HEK293 (cell line): ENCODE data around the gene MS4A10.

ENCODE experiments used
- CTCF ChIP-seq: fragments of 450-650 bp; formaldehyde crosslinking; IDR thresholded peaks from 2 replicates; pipeline ENCODE4 v1.5.1; 2016; ENCODE audit warnings: missing biosample characterization, missing genetic modification characterization
- MYNN ChIP-seq: fragments of 450-650 bp; formaldehyde crosslinking; IDR thresholded peaks from 2 replicates; pipeline ENCODE4 v1.5.1; 2016; ENCODE audit warnings: missing biosample characterization, missing genetic modification characterization, borderline replicate concordance
- REPIN1 ChIP-seq: fragments of 450-650 bp; formaldehyde crosslinking; IDR thresholded peaks from 2 replicates; pipeline ENCODE4 v1.5.1; 2017; ENCODE audit warnings: missing biosample characterization, missing genetic modification characterization, low read depth
- YY1 ChIP-seq: fragments of 450-650 bp; formaldehyde crosslinking; IDR thresholded peaks from 2 replicates; pipeline ENCODE4 v1.5.1; 2018; ENCODE audit warnings: missing biosample characterization, missing genetic modification characterization
- ZBTB17 ChIP-seq: fragments of 450-650 bp; formaldehyde crosslinking; IDR thresholded peaks from 2 replicates; pipeline ENCODE4 v1.5.1; 2016; ENCODE audit warnings: missing biosample characterization, missing genetic modification characterization
- ZBTB7A ChIP-seq: fragments of 450-650 bp; formaldehyde crosslinking; IDR thresholded peaks from 2 replicates; pipeline ENCODE4 v1.5.1; 2016; ENCODE audit warnings: low read depth, missing biosample characterization, missing genetic modification characterization
- ZEB2 ChIP-seq: fragments of 450-650 bp; formaldehyde crosslinking; IDR thresholded peaks from 2 replicates; pipeline ENCODE4 v1.5.1; 2016; ENCODE audit warnings: missing biosample characterization, missing genetic modification characterization
- ZFP41 ChIP-seq: fragments of 450-650 bp; formaldehyde crosslinking; IDR thresholded peaks from 2 replicates; pipeline ENCODE4 v1.5.1; 2016; ENCODE audit warnings: missing biosample characterization, missing genetic modification characterization, borderline replicate concordance
- ZNF350 ChIP-seq: fragments of 450-650 bp; formaldehyde crosslinking; IDR thresholded peaks from 2 replicates; pipeline ENCODE4 v1.5.0; 2017; ENCODE audit warnings: missing biosample characterization, mild to moderate bottlenecking, missing genetic modification characterization
- ZNF768 ChIP-seq: fragments of 450-650 bp; formaldehyde crosslinking; IDR thresholded peaks from 2 replicates; pipeline ENCODE4 v1.5.1; 2018; ENCODE audit warnings: missing biosample characterization, mild to moderate bottlenecking, missing genetic modification characterization
- ZSCAN30 ChIP-seq: fragments of 450-650 bp; IDR thresholded peaks from 2 replicates; pipeline ENCODE4 v1.5.1; 2018; ENCODE audit warnings: missing biosample characterization, mild to moderate bottlenecking, missing genetic modification characterization, moderate library complexity
- TF ChIP-seq, protein P1 (sequence below): fragments of 450-650 bp; formaldehyde crosslinking; conservative IDR thresholded peaks from 2 replicates; pipeline ENCODE4 v1.5.1; 2016; ENCODE audit warnings: low read depth, missing biosample characterization, missing genetic modification characterization

- no peak for TF ChIP-seq YY1 (tag by site-specific recombination)
- no peak for TF ChIP-seq CTCF (tag by site-specific recombination)
- no peak for TF ChIP-seq ZBTB7A (tag by site-specific recombination)
- TF ChIP-seq, protein P1, sequence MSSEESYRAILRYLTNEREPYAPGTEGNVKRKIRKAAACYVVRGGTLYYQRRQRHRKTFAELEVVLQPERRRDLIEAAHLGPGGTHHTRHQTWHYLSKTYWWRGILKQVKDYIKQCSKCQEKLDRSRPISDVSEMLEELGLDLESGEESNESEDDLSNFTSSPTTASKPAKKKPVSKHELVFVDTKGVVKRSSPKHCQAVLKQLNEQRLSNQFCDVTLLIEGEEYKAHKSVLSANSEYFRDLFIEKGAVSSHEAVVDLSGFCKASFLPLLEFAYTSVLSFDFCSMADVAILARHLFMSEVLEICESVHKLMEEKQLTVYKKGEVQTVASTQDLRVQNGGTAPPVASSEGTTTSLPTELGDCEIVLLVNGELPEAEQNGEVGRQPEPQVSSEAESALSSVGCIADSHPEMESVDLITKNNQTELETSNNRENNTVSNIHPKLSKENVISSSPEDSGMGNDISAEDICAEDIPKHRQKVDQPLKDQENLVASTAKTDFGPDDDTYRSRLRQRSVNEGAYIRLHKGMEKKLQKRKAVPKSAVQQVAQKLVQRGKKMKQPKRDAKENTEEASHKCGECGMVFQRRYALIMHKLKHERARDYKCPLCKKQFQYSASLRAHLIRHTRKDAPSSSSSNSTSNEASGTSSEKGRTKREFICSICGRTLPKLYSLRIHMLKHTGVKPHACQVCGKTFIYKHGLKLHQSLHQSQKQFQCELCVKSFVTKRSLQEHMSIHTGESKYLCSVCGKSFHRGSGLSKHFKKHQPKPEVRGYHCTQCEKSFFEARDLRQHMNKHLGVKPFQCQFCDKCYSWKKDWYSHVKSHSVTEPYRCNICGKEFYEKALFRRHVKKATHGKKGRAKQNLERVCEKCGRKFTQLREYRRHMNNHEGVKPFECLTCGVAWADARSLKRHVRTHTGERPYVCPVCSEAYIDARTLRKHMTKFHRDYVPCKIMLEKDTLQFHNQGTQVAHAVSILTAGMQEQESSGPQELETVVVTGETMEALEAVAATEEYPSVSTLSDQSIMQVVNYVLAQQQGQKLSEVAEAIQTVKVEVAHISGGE (tag by site-specific recombination): no peak
- TF ChIP-seq MYNN (tag by site-specific recombination): no peak
- no peak for TF ChIP-seq ZSCAN30 (tag by site-specific recombination)
- TF ChIP-seq ZBTB17: no peak
- TF ChIP-seq ZNF350 (tag by site-specific recombination): no peak
- TF ChIP-seq REPIN1 (tag by site-specific recombination): no peak
- TF ChIP-seq ZFP41 (tag by site-specific recombination): no peak
- TF ChIP-seq ZNF768 (tag by site-specific recombination): no peak
- no peak for TF ChIP-seq ZEB2 (tag by site-specific recombination)
Measured at GRCh38 chr11:60791153-60791933, 6.2 kb downstream of the MS4A10 start.
